SK-N-SH treated with all-trans-retinoic acid at 6 μM for 48 hours (cell line): ENCODE measurements around the gene KRTAP4-7.
"Not testable (repeated sequence)": the region's sequence is repeated elsewhere in the genome, so short reads cannot be mapped to it uniquely, and the experiment has no call there.

Source experiments
- ATAC-seq: fragments of 200-7000 bp; cut with Tn5 transposase; 3 replicates; pipeline ENCODE4 v1.9.1; 2020; ENCODE audit warnings: mild to moderate bottlenecking, moderate library complexity
- ARNTL ChIP-seq: fragments of 450-650 bp; formaldehyde crosslinking; IDR thresholded peaks from 2 replicates; pipeline ENCODE4 v1.5.0; 2020; ENCODE audit warnings: low read depth, mild to moderate bottlenecking, moderate library complexity, borderline replicate concordance
- BACH2 ChIP-seq: fragments of 250-450 bp; sonication (Bioruptor Pico); IDR thresholded peaks from 2 replicates; pipeline ENCODE4 v1.9.0; 2021; ENCODE audit warnings: mild to moderate bottlenecking, borderline replicate concordance
- CSDC2 ChIP-seq: fragments of 250-450 bp; sonication (Bioruptor Pico); IDR thresholded peaks from 2 replicates; pipeline ENCODE4 v1.5.0; 2020; ENCODE audit warnings: mild to moderate bottlenecking, moderate library complexity
- CSRNP3 ChIP-seq: fragments of 250-450 bp; sonication (Bioruptor Pico); IDR thresholded peaks from 2 replicates; pipeline ENCODE4 v1.5.1; 2021; ENCODE audit warnings: mild to moderate bottlenecking, moderate library complexity
- GLIS3 ChIP-seq: fragments of 250-450 bp; sonication (Bioruptor Pico); IDR thresholded peaks from 2 replicates; pipeline ENCODE4 v1.5.0; 2020; ENCODE audit warnings: mild to moderate bottlenecking, moderate library complexity
- ISL1 ChIP-seq: fragments of 250-450 bp; sonication (Bioruptor Pico); IDR thresholded peaks from 2 replicates; pipeline ENCODE4 v2.1.2; 2022; ENCODE audit warnings: mild to moderate bottlenecking, moderate library complexity
- OSR1 ChIP-seq: fragments of 250-450 bp; sonication (Bioruptor Pico); IDR thresholded peaks from 2 replicates; pipeline ENCODE4 v1.8.0; 2022; ENCODE audit warnings: moderate library complexity, mild to moderate bottlenecking, inconsistent platforms
- PPARA ChIP-seq: fragments of 250-450 bp; sonication (Bioruptor Pico); IDR thresholded peaks from 2 replicates; pipeline ENCODE4 v1.5.0; 2020; ENCODE audit warnings: mild to moderate bottlenecking, borderline replicate concordance
- RARB ChIP-seq: fragments of 250-450 bp; sonication (Bioruptor Pico); IDR thresholded peaks from 2 replicates; pipeline ENCODE4 v1.8.0; 2021; ENCODE audit warnings: mild to moderate bottlenecking, moderate library complexity
- SNAI2 ChIP-seq: fragments of 250-450 bp; sonication (Bioruptor Pico); IDR thresholded peaks from 2 replicates; pipeline ENCODE4 v1.5.0; 2020; ENCODE audit warnings: mild to moderate bottlenecking, moderate library complexity
- TCF4 ChIP-seq: fragments of 250-450 bp; sonication (Bioruptor Pico); IDR thresholded peaks from 2 replicates; pipeline ENCODE4 v1.8.0; 2021; ENCODE audit warnings: mild to moderate bottlenecking, moderate library complexity, borderline replicate concordance
- TOX ChIP-seq: fragments of 250-450 bp; sonication (Bioruptor Pico); IDR thresholded peaks from 2 replicates; pipeline ENCODE4 v1.8.0; 2021; ENCODE audit warnings: mild to moderate bottlenecking, moderate library complexity, borderline replicate concordance
- ZC3H10 ChIP-seq: fragments of 250-450 bp; sonication (Bioruptor Pico); IDR thresholded peaks from 2 replicates; pipeline ENCODE4 v1.5.1; 2021; ENCODE audit warnings: mild to moderate bottlenecking, moderate library complexity
- ZFP3 ChIP-seq: fragments of 250-450 bp; sonication (Bioruptor Pico); IDR thresholded peaks from 2 replicates; pipeline ENCODE4 v1.5.0; 2020; ENCODE audit warnings: mild to moderate bottlenecking, moderate library complexity
- ZFP30 ChIP-seq: fragments of 450-650 bp; formaldehyde crosslinking; IDR thresholded peaks from 2 replicates; pipeline ENCODE4 v1.5.0; 2022; ENCODE audit warnings: mild to moderate bottlenecking, moderate library complexity
- ZNF70 ChIP-seq: fragments of 450-650 bp; formaldehyde crosslinking; IDR thresholded peaks from 2 replicates; pipeline ENCODE4 v1.5.0; 2020; ENCODE audit warnings: mild to moderate bottlenecking, moderate library complexity
- ZNF8 ChIP-seq: fragments of 450-650 bp; formaldehyde crosslinking; IDR thresholded peaks from 2 replicates; pipeline ENCODE4 v1.5.0; 2020; ENCODE audit warnings: mild to moderate bottlenecking, moderate library complexity
- TF ChIP-seq, protein P1 (sequence below): fragments of 250-450 bp; sonication (Bioruptor Pico); IDR thresholded peaks from 2 replicates; pipeline ENCODE4 v1.5.0; 2020; ENCODE audit warnings: mild to moderate bottlenecking, moderate library complexity
- TF ChIP-seq, protein P2 (sequence below): fragments of 250-450 bp; sonication (Bioruptor Pico); IDR thresholded peaks from 2 replicates; pipeline ENCODE4 v1.8.0; 2020; ENCODE audit warnings: mild to moderate bottlenecking, moderate library complexity, borderline replicate concordance

KRTAP4-7 gene

GRCh38 chr17:41101586-41102259 lies 17.8 kb downstream of the KRTAP4-7 start, which contains the start of gene KRTAP4-16:
TSS of gene KRTAP4-16 (minus strand) at chr17:41102209. CDS start at chr17:41102209, 0 bp downstream.
- no peak for TF ChIP-seq BACH2 (CRISPR knock-in tag)
- TF ChIP-seq ZFP3 (CRISPR knock-in tag) = no peak
- TF ChIP-seq SNAI2 (CRISPR knock-in tag) = no peak
- TF ChIP-seq, protein P1, sequence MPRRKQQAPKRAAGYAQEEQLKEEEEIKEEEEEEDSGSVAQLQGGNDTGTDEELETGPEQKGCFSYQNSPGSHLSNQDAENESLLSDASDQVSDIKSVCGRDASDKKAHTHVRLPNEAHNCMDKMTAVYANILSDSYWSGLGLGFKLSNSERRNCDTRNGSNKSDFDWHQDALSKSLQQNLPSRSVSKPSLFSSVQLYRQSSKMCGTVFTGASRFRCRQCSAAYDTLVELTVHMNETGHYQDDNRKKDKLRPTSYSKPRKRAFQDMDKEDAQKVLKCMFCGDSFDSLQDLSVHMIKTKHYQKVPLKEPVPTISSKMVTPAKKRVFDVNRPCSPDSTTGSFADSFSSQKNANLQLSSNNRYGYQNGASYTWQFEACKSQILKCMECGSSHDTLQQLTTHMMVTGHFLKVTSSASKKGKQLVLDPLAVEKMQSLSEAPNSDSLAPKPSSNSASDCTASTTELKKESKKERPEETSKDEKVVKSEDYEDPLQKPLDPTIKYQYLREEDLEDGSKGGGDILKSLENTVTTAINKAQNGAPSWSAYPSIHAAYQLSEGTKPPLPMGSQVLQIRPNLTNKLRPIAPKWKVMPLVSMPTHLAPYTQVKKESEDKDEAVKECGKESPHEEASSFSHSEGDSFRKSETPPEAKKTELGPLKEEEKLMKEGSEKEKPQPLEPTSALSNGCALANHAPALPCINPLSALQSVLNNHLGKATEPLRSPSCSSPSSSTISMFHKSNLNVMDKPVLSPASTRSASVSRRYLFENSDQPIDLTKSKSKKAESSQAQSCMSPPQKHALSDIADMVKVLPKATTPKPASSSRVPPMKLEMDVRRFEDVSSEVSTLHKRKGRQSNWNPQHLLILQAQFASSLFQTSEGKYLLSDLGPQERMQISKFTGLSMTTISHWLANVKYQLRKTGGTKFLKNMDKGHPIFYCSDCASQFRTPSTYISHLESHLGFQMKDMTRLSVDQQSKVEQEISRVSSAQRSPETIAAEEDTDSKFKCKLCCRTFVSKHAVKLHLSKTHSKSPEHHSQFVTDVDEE (CRISPR knock-in tag) = no peak
- no peak for ATAC-seq

- TF ChIP-seq PPARA (CRISPR knock-in tag) (no peak), ZNF8 (CRISPR knock-in tag) (no peak), GLIS3 (CRISPR knock-in tag) (no peak), ZNF70 (CRISPR knock-in tag) (no peak), ZFP3 (CRISPR knock-in tag) (peak; percentile 81; the same call in 1 of the 2 replicates), ARNTL (CRISPR knock-in tag) (no peak), ZFP30 (CRISPR knock-in tag) (no peak), CSDC2 (CRISPR knock-in tag) (no peak), TCF4 (CRISPR knock-in tag) (no peak)
- no peak for ATAC-seq
Measured at GRCh38 chr17:41103896-41104295, 19.9 kb downstream of the KRTAP4-7 start.

DNA sequence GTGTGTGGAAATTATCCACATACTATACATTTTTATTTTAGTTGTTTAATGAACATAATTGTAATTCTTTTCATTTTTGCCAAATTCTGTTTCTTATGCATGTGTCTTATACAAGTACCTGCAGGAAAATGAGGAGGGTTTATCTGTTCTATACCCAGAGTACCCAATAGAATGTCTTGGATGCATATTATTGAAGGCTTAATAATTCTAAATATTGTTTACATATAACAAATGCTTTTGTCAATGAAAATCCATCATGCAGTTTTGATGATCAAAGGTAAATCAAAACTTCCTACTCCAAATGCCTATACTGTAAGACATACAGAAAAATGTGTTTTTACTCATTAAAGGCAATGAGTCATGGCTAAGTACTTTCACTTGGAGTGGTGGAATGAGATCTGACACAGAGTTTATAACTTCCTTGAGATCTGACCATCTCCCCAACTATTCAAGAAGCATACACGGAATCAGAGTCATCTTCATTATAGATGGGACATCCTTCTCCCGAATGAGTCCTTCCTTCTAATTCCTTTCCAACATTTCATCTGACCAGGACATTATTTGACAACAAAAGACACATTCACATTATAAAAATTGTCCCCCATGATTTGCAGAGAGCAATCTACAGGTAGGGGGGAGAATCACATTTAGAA lies 20.6 kb downstream of the KRTAP4-7 start:
- ATAC-seq = peak; percentile 84

GRCh38 chr17:41105347-41105746 lies 21.4 kb downstream of the KRTAP4-7 start, which contains the start of gene KRTAP4-9:
TSS of gene KRTAP4-9 (plus strand) at chr17:41105389. CDS start at chr17:41105389, 0 bp downstream.
- ATAC-seq = not testable (repeated sequence)

DNA sequence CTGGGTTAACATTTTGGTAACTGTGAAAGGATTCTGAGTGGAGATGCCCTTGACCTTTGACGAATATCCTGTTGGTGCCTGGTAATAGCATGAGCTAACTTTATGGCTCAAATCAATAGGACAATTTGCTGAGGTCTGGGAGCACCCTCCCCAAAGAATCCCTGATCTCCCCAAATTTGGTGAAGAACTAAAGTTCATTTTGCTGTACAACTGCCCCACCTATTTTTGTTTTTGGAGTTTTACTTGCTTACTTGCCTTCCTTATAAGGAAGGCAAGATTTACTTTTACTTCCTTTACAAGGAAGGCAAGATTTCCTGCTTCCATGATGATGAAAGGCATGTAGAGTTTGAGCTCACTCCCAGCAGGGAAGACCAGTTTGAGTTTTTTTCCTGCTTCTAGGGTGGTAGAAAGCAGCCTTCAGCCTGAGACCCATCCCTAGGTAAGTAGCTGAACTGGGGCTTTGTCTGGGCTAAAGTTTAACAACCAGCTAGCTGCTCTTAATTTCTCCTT lies 24.0 kb downstream of the KRTAP4-7 start:
- no peak for TF ChIP-seq ZC3H10 (CRISPR knock-in tag)
- TF ChIP-seq BACH2 (CRISPR knock-in tag) = no peak
- TF ChIP-seq TCF4 (CRISPR knock-in tag) = no peak
- TF ChIP-seq, protein P2, sequence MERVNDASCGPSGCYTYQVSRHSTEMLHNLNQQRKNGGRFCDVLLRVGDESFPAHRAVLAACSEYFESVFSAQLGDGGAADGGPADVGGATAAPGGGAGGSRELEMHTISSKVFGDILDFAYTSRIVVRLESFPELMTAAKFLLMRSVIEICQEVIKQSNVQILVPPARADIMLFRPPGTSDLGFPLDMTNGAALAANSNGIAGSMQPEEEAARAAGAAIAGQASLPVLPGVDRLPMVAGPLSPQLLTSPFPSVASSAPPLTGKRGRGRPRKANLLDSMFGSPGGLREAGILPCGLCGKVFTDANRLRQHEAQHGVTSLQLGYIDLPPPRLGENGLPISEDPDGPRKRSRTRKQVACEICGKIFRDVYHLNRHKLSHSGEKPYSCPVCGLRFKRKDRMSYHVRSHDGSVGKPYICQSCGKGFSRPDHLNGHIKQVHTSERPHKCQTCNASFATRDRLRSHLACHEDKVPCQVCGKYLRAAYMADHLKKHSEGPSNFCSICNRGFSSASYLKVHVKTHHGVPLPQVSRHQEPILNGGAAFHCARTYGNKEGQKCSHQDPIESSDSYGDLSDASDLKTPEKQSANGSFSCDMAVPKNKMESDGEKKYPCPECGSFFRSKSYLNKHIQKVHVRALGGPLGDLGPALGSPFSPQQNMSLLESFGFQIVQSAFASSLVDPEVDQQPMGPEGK (CRISPR knock-in tag) = no peak
- TF ChIP-seq ISL1 (CRISPR knock-in tag) = no peak
- no peak for ATAC-seq

DNA sequence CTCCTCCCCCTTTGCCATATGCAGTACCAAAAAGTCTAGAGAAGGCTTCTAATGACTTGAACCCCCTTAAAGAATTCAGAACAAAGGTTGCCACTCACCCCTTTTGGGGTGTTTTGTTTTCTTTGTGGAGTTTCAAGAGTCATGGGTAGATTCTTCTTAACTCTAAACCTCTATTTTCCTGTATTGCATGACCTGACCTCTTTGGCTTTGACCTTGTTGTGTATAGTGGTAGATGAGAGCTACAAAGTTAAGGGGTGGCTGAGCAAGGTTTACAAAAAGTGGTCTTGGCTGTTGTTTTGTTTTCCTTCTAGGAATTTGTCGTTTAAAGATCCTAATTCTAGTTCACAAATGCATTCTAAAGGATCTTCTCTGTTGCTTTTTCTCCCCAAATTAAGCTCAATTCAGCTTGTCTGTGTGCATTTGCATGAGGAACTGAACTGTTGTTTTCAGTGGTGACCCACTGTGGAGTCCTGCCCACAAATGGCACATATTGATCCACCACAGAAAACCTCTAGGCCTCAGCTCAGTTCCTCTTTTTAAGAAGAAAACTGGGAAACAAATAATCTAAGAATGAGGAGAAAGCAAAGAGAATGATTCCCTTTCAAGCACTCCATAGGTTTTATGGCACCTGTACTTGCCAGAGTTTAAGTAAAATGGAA lies 24.9 kb downstream of the KRTAP4-7 start:
- not testable (repeated sequence) for ATAC-seq

DNA sequence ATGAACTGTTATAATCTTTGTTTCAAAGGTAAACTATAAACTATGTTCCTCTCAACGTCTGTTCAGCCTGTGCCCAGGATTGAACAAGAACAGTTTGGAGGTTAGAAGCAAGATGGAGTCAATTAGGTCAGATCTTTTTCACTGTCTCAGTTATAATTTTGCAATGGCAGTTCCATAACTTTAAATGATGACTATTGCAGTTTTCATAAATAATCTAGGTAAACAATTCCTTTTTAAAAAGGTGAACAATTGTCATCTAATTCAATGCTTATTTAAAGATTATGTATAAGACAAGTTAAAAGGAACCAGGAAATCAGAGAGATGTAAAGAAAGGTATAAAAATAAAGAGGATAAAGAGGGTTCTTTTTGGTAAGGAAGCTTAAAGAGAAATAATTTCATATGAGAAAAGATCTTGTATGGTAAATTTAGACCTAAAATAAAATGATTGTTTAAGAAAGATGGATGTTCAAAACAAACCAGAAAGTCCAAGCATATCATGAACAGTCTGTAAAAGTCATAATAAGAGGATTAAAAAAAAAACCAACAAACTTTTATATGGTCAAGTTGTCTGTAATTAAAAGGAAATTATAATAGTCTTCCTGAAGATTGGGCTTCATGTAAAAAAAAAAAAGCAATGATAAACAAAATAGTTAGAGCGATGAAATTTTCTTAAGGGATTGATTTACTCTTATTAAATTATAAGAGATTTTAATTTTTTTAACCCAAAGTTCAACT lies 27.4 kb downstream of the KRTAP4-7 start:
- TF ChIP-seq ZFP30 (CRISPR knock-in tag) (no peak), ISL1 (CRISPR knock-in tag) (no peak), TOX (CRISPR knock-in tag) (no peak), SNAI2 (CRISPR knock-in tag) (no peak), OSR1 (CRISPR knock-in tag) (no peak), RARB (no peak), ZNF70 (CRISPR knock-in tag) (no peak), TCF4 (CRISPR knock-in tag) (no peak), CSRNP3 (no peak), PPARA (CRISPR knock-in tag) (no peak)
- no peak for ATAC-seq
